A673 (cell line): ENCODE results near the gene PDZD4. TPM values are rescaled to one million over a fixed set of nuclear protein-coding genes. Genes with fewer than 3 reads are reported as not detected.

Experiments
- BruUV-seq: library from RNA; stranded (reverse); fragments of 400-500 nt; replicated peaks from 2 replicates; lab custom pipeline; 2021; lab: Mats Ljungman, UMichigan
- CTCF ChIA-PET: fragments of 300-600 bp; sonication (Branson Sonifier 250); formaldehyde crosslinking; loops from one replicate; lab custom pipeline; 2022; ENCODE audit warnings: antibody characterized with exemption; lab: Charles Lee
- POLR2A ChIA-PET: fragments of 300-600 bp; sonication (Branson Sonifier 250); formaldehyde crosslinking; loops from one replicate; lab custom pipeline; 2022; ENCODE audit warnings: antibody characterized with exemption; ENCODE audit not compliant: low non-redundant PET; lab: Charles Lee
- DNase-seq: peaks from one replicate; pipeline ENCODE4 v3.0.0-alpha.2; 2015; ENCODE audit warnings: low spot score
- H3K27ac ChIP-seq: fragments of 200-600 bp; sonication (generic); 2 replicates; pipeline ENCODE4 v1.5.1; 2016; ENCODE audit warnings: mixed run types, low read depth, mild to moderate bottlenecking, mixed read lengths, antibody characterized with exemption, low read length; ENCODE audit not compliant: poor library complexity, severe bottlenecking
- H3K27me3 ChIP-seq: fragments of 200-600 bp; sonication (generic); replicated peaks from 2 replicates; pipeline ENCODE4 v1.6.1; 2017; ENCODE audit warnings: mixed run types, low read depth, mild to moderate bottlenecking, mixed read lengths, antibody characterized with exemption, low read length; ENCODE audit not compliant: insufficient read depth, poor library complexity
- H3K36me3 ChIP-seq: fragments of 200-600 bp; sonication (generic); 2 replicates; pipeline ENCODE4 v1.6.1; 2016; ENCODE audit warnings: mixed run types, mild to moderate bottlenecking, mixed read lengths, antibody characterized with exemption, low read length; ENCODE audit not compliant: insufficient read depth, poor library complexity, severe bottlenecking
- H3K4me1 ChIP-seq: fragments of 200-600 bp; sonication (generic); 2 replicates; pipeline ENCODE4 v1.6.1; 2017; ENCODE audit warnings: mixed run types, mild to moderate bottlenecking, mixed read lengths, antibody characterized with exemption, low read length; ENCODE audit not compliant: insufficient read depth, poor library complexity, severe bottlenecking
- H3K4me3 ChIP-seq: fragments of 200-600 bp; sonication (generic); 2 replicates; pipeline ENCODE4 v1.5.1; 2016; ENCODE audit warnings: low read depth, mixed run types, mild to moderate bottlenecking, mixed read lengths, low read length; ENCODE audit not compliant: poor library complexity, severe bottlenecking
- H3K9me3 ChIP-seq: fragments of 200-600 bp; sonication (generic); 2 replicates; pipeline ENCODE4 v1.6.1; 2016; ENCODE audit warnings: mixed run types, low read depth, mild to moderate bottlenecking, mixed read lengths, antibody characterized with exemption, low read length; ENCODE audit not compliant: poor library complexity, severe bottlenecking
- CTCF ChIP-seq: fragments of 300-800, 200-600 bp; sonication (generic); conservative IDR thresholded peaks from 2 replicates; pipeline ENCODE4 v1.5.1; 2017; ENCODE audit warnings: low read depth, mild to moderate bottlenecking, antibody characterized with exemption, low read length, moderate library complexity, mixed read lengths
- EZH2 ChIP-seq: fragments of 200-600 bp; sonication (generic); IDR thresholded peaks from 2 replicates; pipeline ENCODE4 v1.6.1; 2017; ENCODE audit warnings: borderline replicate concordance, low read depth, mild to moderate bottlenecking, mixed read lengths, antibody characterized with exemption, low read length; ENCODE audit not compliant: poor library complexity, severe bottlenecking
- intact Hi-C: fragments of 100-400 bp; cut with micrococcal nuclease; formaldehyde crosslinking; loops from one replicate; pipeline ENCODE4 v1.10.0; 2022; ENCODE audit not compliant: unreplicated experiment
- total RNA-seq: library from RNA; stranded (reverse); gene quantifications from 2 replicates; pipeline ENCODE4 v1.2.3, GENCODE V29; 2021

Gene PDZD4
- total RNA-seq, 1 experiment from 2014 or later, result 2.6 TPM

GRCh38 chrX:153844509-153845082 is 14.3 kb upstream of the PDZD4 start:
- Histone ChIP-seq H3K27me3 (peaks cover 28% of the 10 kb centered on the region), H3K9me3 (no peaks in the 10 kb centered on the region), H3K27ac (no peak overlapping the region), H3K36me3 (no peaks in the 10 kb centered on the region), H3K4me1 (no peaks in the 10 kb centered on the region), H3K4me3 (no peak overlapping the region)
- CTCF ChIA-PET, result no interaction called here
- no peak for TF ChIP-seq EZH2
- no peak for TF ChIP-seq CTCF
- intact Hi-C loops, result no loop called here
- BruUV-seq, result no TSS peak
- POLR2A ChIA-PET, result no interaction called here
- no peak for DNase-seq

- CTCF ChIA-PET, result no interaction called here
- Histone ChIP-seq H3K4me1 (no peaks in the 10 kb centered on the region), H3K4me3 (no peak overlapping the region), H3K27ac (no peak overlapping the region), H3K9me3 (no peaks in the 10 kb centered on the region), H3K27me3 (peaks cover 4% of the 10 kb centered on the region), H3K36me3 (no peaks in the 10 kb centered on the region)
- no peak for TF ChIP-seq EZH2
- TF ChIP-seq CTCF, result no peak
- DNase-seq, result no peak
- BruUV-seq, result no TSS peak
- POLR2A ChIA-PET, result no interaction called here
- intact Hi-C loops, result no loop called here
These were observed 6.6 kb upstream of the PDZD4 start for GRCh38 chrX:153836921-153837320.

GRCh38 chrX:153832728-153833127 is 2.4 kb upstream of the PDZD4 start:
- Histone ChIP-seq H3K4me1 (peaks cover 4% of the 10 kb centered on the region), H3K9me3 (no peaks in the 10 kb centered on the region), H3K27ac (no peak overlapping the region), H3K4me3 (no peak overlapping the region), H3K36me3 (no peaks in the 10 kb centered on the region), H3K27me3 (peaks cover 18% of the 10 kb centered on the region)
- DNase-seq, result no peak
- ChIA-PET POLR2A (no interaction called here), CTCF (no interaction called here)
- TF ChIP-seq CTCF (no peak), EZH2 (no peak)
- no TSS peak for BruUV-seq
- intact Hi-C loops, result no loop called here
